DOHH2 (cell line): ENCODE measurements around the gene IGF2BP2.

Source experiments
- H3F3A ChIP-seq: fragments of 200-600 bp; sonication (generic), shearing (Covaris generic); 2 replicates; pipeline ENCODE4 v1.6.0; 2016; ENCODE audit warnings: antibody characterized with exemption, mild to moderate bottlenecking; ENCODE audit not compliant: control insufficient read depth, insufficient read depth
- H3K27ac ChIP-seq: fragments of 200-600 bp; sonication (generic); 2 replicates; pipeline ENCODE4 v1.5.1; 2014; ENCODE audit warnings: low read depth, mild to moderate bottlenecking, low read length, moderate library complexity
- H3K27me3 ChIP-seq: fragments of 200-600 bp; sonication (generic); 2 replicates; pipeline ENCODE4 v1.6.1; 2014; ENCODE audit warnings: mild to moderate bottlenecking, low read length, mixed read lengths; ENCODE audit not compliant: control insufficient read depth
- H3K36me3 ChIP-seq: fragments of 200-600 bp; sonication (generic); 2 replicates; pipeline ENCODE4 v1.6.1; 2014; ENCODE audit warnings: mild to moderate bottlenecking, low read length, moderate library complexity, mixed read lengths; ENCODE audit not compliant: control insufficient read depth
- H3K4me1 ChIP-seq: fragments of 200-600 bp; sonication (generic); 2 replicates; pipeline ENCODE4 v1.6.1; 2014; ENCODE audit warnings: mild to moderate bottlenecking, low read length, mixed read lengths; ENCODE audit not compliant: control insufficient read depth
- H3K4me2 ChIP-seq: fragments of 200-600 bp; sonication (generic); 2 replicates; pipeline ENCODE4 v1.6.0; 2014; ENCODE audit warnings: mild to moderate bottlenecking, low read length, moderate library complexity
- H3K4me3 ChIP-seq: fragments of 200-600 bp; sonication (generic); 2 replicates; pipeline ENCODE4 v1.5.1; 2014; ENCODE audit warnings: mild to moderate bottlenecking, low read length, mixed read lengths
- H3K79me2 ChIP-seq: fragments of 200-600 bp; sonication (generic); 2 replicates; pipeline ENCODE4 v1.6.1; 2014; ENCODE audit warnings: mild to moderate bottlenecking, low read length, mixed read lengths; ENCODE audit not compliant: control insufficient read depth
- H3K9me2 ChIP-seq: fragments of 200-600 bp; sonication (generic); replicated peaks from 2 replicates; pipeline ENCODE4 v1.6.1; 2014; ENCODE audit warnings: mild to moderate bottlenecking, low read length, mixed read lengths; ENCODE audit not compliant: control insufficient read depth
- H3K9me3 ChIP-seq: fragments of 200-600 bp; sonication (generic); 2 replicates; pipeline ENCODE4 v1.6.1; 2014; ENCODE audit warnings: antibody characterized with exemption, low read length, mixed read lengths; ENCODE audit not compliant: control insufficient read depth, insufficient read depth
- H4K20me1 ChIP-seq: fragments of 200-600 bp; sonication (generic); 2 replicates; pipeline ENCODE4 v1.6.0; 2014; ENCODE audit warnings: low read depth, mild to moderate bottlenecking, antibody characterized with exemption, low read length, moderate library complexity; ENCODE audit not compliant: control insufficient read depth, insufficient read depth
- CTCF ChIP-seq: fragments of 200-600 bp; sonication (generic); IDR thresholded peaks from one replicate; pipeline ENCODE4 v1.5.1; 2014; ENCODE audit warnings: antibody characterized with exemption, mild to moderate bottlenecking, low read depth, low read length; ENCODE audit not compliant: poor library complexity, severe bottlenecking
- EZH2phosphoT487 ChIP-seq: fragments of 200-600 bp; sonication (generic); IDR thresholded peaks from 2 replicates; pipeline ENCODE4 v1.6.1; 2017; ENCODE audit warnings: borderline replicate concordance, mild to moderate bottlenecking, antibody characterized with exemption, low read length, moderate library complexity, mixed read lengths

Gene IGF2BP2

GRCh38 chr3:185754920-185755319, 69.9 kb downstream of the IGF2BP2 start:
- Histone ChIP-seq H3K9me3 (no peaks in the 10 kb centered on the region; the same call in 1 of the 2 replicates), H4K20me1 (no peaks in the 10 kb centered on the region), H3K27me3 (no peaks in the 10 kb centered on the region), H3K79me2 (no peaks in the 10 kb centered on the region), H3K9me2 (no peaks in the 10 kb centered on the region), H3K4me2 (no peak overlapping the region), H3K36me3 (no peaks in the 10 kb centered on the region), H3K4me1 (peaks cover 7% of the 10 kb centered on the region), H3K4me3 (no peak overlapping the region), H3F3A (no peaks in the 10 kb centered on the region), H3K27ac (no peak overlapping the region)
- no peak for TF ChIP-seq CTCF
- no peak for TF ChIP-seq EZH2phosphoT487

- Histone ChIP-seq H3K9me3 (no peaks in the 10 kb centered on the region; the same call in 1 of the 2 replicates), H3K36me3 (no peaks in the 10 kb centered on the region), H3F3A (no peaks in the 10 kb centered on the region), H3K4me1 (peaks cover 16% of the 10 kb centered on the region), H4K20me1 (no peaks in the 10 kb centered on the region), H3K79me2 (no peaks in the 10 kb centered on the region), H3K27ac (no peak overlapping the region), H3K27me3 (no peaks in the 10 kb centered on the region), H3K9me2 (no peaks in the 10 kb centered on the region), H3K4me3 (no peak overlapping the region), H3K4me2 (no peak overlapping the region)
- TF ChIP-seq EZH2phosphoT487 (no peak), CTCF (no peak)
Observed at GRCh38 chr3:185753354-185753753, 71.5 kb downstream of the IGF2BP2 start.

GRCh38 chr3:185750702-185751101, 74.1 kb downstream of the IGF2BP2 start:
- Histone ChIP-seq H3K27ac (no peak overlapping the region), H3K4me2 (no peak overlapping the region), H3K9me2 (no peaks in the 10 kb centered on the region), H3K27me3 (no peaks in the 10 kb centered on the region), H3K9me3 (no peaks in the 10 kb centered on the region; the same call in 1 of the 2 replicates), H3K79me2 (no peaks in the 10 kb centered on the region), H3K4me1 (peaks cover 33% of the 10 kb centered on the region), H3K4me3 (no peak overlapping the region), H3K36me3 (no peaks in the 10 kb centered on the region), H4K20me1 (no peaks in the 10 kb centered on the region), H3F3A (no peaks in the 10 kb centered on the region)
- no peak for TF ChIP-seq CTCF
- TF ChIP-seq EZH2phosphoT487, result no peak
